Smooth muscle cell of bladder (primary cell): ENCODE data around the gene OR4K2. TPM values are rescaled to one million over a fixed set of nuclear protein-coding genes. Genes with fewer than 3 reads are reported as not detected.

Experiments
- total RNA-seq: library from RNA; depleted of rRNA; stranded (reverse); fragments of >200 nt; gene quantifications from 2 replicates; pipeline ENCODE4 v1.2.3, GENCODE V29; 2014

OR4K2 gene
- total RNA-seq: not detected in 2 replicates

DNA sequence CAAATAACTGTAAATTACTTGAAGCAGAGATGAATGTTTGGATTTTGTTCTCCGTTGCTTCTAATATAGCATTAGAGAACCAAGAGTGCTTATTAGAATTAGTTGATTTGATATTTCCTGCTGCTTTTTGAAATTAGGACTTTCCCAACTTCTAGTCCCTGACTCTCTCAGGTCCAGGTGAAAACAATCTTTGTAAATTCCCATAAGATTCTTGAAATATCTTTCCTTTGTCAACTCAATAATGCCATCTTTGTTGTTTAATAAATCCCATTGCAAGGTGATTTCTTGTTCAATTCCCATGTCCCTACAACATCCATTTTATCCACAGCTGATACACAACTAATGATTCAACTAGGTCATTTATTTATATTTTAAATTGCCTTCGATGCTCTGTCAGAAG is at the start of gene OR4K2:
TSS of gene OR4K2 (plus strand) at position 301 of the 400 bp plus-strand sequence. CDS start 1,126 bp downstream, outside the sequence.

DNA sequence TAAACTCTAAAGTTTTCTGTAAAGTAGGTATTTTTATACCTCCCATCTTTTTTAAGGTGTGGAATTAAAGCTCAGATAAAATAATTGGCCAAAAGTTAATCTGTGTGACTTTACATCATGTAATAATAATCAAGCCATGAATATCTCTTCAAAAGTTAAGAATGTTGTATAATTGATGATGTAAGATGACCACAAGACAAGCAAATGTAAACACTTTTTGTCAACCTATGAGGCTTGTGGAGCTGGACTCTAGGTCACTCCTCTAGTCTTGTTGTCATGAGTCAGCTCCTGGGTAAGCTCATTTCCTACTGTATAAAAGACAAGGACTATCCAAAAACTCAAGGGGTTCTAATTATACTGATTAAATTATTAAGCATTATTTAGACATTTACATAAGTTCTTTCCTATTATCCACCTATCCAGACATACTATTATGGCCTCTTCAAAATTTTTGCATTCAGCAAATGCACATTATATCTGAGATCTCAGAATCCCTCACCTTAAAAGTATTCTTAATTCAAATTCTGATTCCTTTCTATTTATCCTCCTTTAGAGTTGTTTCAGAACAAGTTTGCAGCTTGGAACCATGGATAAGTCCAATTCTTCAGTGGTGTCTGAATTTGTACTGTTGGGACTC is 45.2 kb downstream of the OR4K2 start, which contains the start of gene OR4K5:
TSS of gene OR4K5 (plus strand) at position 587 of the 637 bp plus-strand sequence. CDS start at position 587, 0 bp downstream.

GRCh38 chr14:19930617-19931016 is 55.7 kb downstream of the OR4K2 start, which contains the start of gene OR4K1:
OR4K1 (plus strand) TSS chr14:19930917; CDS start chr14:19935667, 4,750 bp downstream.

Other genes starting within 250 kb of the OR4K2 start
- gene OR11H2, start 161.3 kb upstream of the OR4K2 start, total RNA-seq: not detected in 2 replicates
- not detected in 2 replicates for gene OR4Q3, start 131.6 kb upstream of the OR4K2 start, total RNA-seq
- gene OR4M1, start 101.6 kb upstream of the OR4K2 start, total RNA-seq: not detected in 2 replicates
- gene OR4N2, start 71.4 kb upstream of the OR4K2 start, total RNA-seq: not detected in 2 replicates
- gene OR4K5, start 45.5 kb downstream of the OR4K2 start, total RNA-seq: not detected in 2 replicates
- not detected in 2 replicates for gene OR4K1, start 55.8 kb downstream of the OR4K2 start, total RNA-seq
- gene OR4K15, start 100.4 kb downstream of the OR4K2 start, total RNA-seq: not detected in 2 replicates
- not detected in 2 replicates for gene OR4Q2, start 127.0 kb downstream of the OR4K2 start, total RNA-seq
- gene OR4K14, start 144.2 kb downstream of the OR4K2 start, total RNA-seq: not detected in 2 replicates
- not detected in 2 replicates for gene OR4K13, start 160.9 kb downstream of the OR4K2 start, total RNA-seq
- gene OR4L1, start 184.9 kb downstream of the OR4K2 start, total RNA-seq: not detected in 2 replicates
- 0.14 TPM in 1 of 2 replicates, not detected in the other for gene OR4K17, start 235.6 kb downstream of the OR4K2 start, total RNA-seq